ENCODE data around the gene KIRREL3. TPM values are rescaled to one million over a fixed set of nuclear protein-coding genes. Genes with fewer than 3 reads are reported as not detected.

The KIRREL3 gene
- total and polyA plus RNA-seq, 8 donors = 0.06 to 1.1 (median 0.26) TPM; not detected in 2

DNA sequence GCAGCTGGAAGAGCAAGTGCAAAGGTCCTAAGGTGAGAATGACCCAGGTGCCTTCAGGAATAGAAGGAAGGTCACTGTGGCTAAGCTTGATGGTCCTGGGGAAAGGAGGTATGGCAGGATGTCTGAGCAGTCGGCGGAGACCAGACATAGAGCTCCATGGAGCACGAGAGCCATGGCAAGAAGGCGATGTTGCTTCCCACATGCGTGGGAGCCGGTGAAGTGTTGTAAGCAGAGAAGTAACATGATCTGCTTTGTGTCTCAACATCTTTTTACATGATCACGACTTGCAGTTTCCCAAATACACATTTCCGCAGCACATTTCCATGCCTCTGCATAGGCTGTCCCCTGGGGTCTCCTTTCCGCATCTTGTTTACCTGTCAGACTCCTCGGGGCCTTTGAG lies 231.9 kb downstream of the KIRREL3 start:
- ATAC-seq (no peak), DNase-seq (no peak), FAIRE-seq (no peak)
- 81 to 87% methylated on average over 10 of the region's 10 CpGs for WGBS, 2 donors
- intact Hi-C loops (cut with DNase I) = no loop called here
- H3K9me3 ChIP-seq = no peaks in the 10 kb centered on the region
- no peaks in the 10 kb centered on the region for H3K27me3 ChIP-seq
- TF ChIP-seq CTCF (IDR thresholded peaks at IDR 0.05) = no peak
- no peak overlapping the region for H3K27ac ChIP-seq
- H3K36me3 ChIP-seq = no peaks in the 10 kb centered on the region
- no peaks in the 10 kb centered on the region for H3K4me1 ChIP-seq
- H3K4me3 ChIP-seq = no peak overlapping the region

- no peak for ATAC-seq
- H3K4me3 ChIP-seq = no peak overlapping the region
- DNase-seq = no peak
- no peak for FAIRE-seq
- H3K9me3 ChIP-seq = no peaks in the 10 kb centered on the region
- intact Hi-C loops (cut with DNase I) = no loop called here
- no peaks in the 10 kb centered on the region for H3K36me3 ChIP-seq
- no peaks in the 10 kb centered on the region for H3K27me3 ChIP-seq
- H3K4me1 ChIP-seq = no peaks in the 10 kb centered on the region
- TF ChIP-seq CTCF (IDR thresholded peaks at IDR 0.05) = no peak
- 58 to 74% methylated on average over 6 of the region's 6 CpGs for WGBS, 2 donors
- no peak overlapping the region for H3K27ac ChIP-seq
Measured at GRCh38 chr11:126766440-126766839, 234.1 kb downstream of the KIRREL3 start.

DNA sequence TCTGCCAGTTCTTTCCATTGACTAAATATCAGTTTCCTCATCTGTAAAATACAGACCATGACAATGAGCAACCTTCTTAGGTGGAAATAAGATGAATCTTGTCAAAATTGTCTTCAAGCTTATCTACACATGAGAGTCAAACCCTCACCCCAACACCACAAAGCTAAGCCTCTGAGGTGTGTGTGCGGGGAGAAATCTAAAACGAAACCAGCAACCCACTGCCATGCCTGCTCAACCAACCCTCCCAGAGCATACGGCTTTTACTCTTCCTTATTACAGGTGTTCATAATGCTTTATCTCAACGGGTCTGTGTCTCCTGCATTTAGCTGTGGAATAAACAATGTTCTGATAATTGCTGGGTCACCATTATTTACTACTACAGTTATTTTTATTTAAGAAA lies 235.4 kb downstream of the KIRREL3 start:
- intact Hi-C loops (cut with DNase I) = no loop called here
- no peak for ATAC-seq
- no peak for TF ChIP-seq CTCF (IDR thresholded peaks at IDR 0.05)
- H3K4me3 ChIP-seq = no peak overlapping the region
- H3K27ac ChIP-seq = no peak overlapping the region
- no peaks in the 10 kb centered on the region for H3K36me3 ChIP-seq
- no peaks in the 10 kb centered on the region for H3K27me3 ChIP-seq
- no peaks in the 10 kb centered on the region for H3K4me1 ChIP-seq
- 82 to 84% methylated on average over 4 of the region's 4 CpGs for WGBS, 2 donors
- H3K9me3 ChIP-seq = no peaks in the 10 kb centered on the region
- no peak for FAIRE-seq
- DNase-seq = no peak

- Histone ChIP-seq H3K9me3 (no peaks in the 10 kb centered on the region), H3K4me3 (no peak overlapping the region), H3K36me3 (no peaks in the 10 kb centered on the region), H3K27ac (no peak overlapping the region), H3K4me1 (no peaks in the 10 kb centered on the region), H3K27me3 (no peaks in the 10 kb centered on the region)
- intact Hi-C loops (cut with DNase I) = no loop called here
- DNase-seq = no peak
- no peak for TF ChIP-seq CTCF (IDR thresholded peaks at IDR 0.05)
- no peak for FAIRE-seq
- peak in 1 of 4 donors; percentile 46 for ATAC-seq
- 73 to 74% methylated on average over 10 of the region's 10 CpGs for WGBS, 2 donors
Measured at GRCh38 chr11:126764231-126764630, 236.3 kb downstream of the KIRREL3 start.

GRCh38 chr11:126756855-126757254 lies 243.7 kb downstream of the KIRREL3 start:
- FAIRE-seq (no peak), DNase-seq (no peak), ATAC-seq (no peak)
- no peaks in the 10 kb centered on the region for H3K27me3 ChIP-seq
- no peaks in the 10 kb centered on the region for H3K36me3 ChIP-seq
- 85 to 98% methylated on average over 2 of the region's 2 CpGs for WGBS, 2 donors
- no peak overlapping the region for H3K4me3 ChIP-seq
- TF ChIP-seq CTCF (IDR thresholded peaks at IDR 0.05) = no peak
- H3K4me1 ChIP-seq = peaks cover 3 to 8% (median 5%) of the 10 kb centered on the region in 3 donors
- intact Hi-C loops (cut with DNase I) = no loop called here
- no peaks in the 10 kb centered on the region for H3K9me3 ChIP-seq
- H3K27ac ChIP-seq = no peak overlapping the region

Data from pancreas (tissue), 10 donors.